HepG2 (cell line): Measurements from ENCODE around the gene CAMTA2. TPM values are rescaled to one million over a fixed set of nuclear protein-coding genes. Genes with fewer than 3 reads are reported as not detected.

Experiments used
- ATAC-seq: fragments of 200-7000 bp; cut with Tn5 transposase; 3 replicates; pipeline ENCODE4 v1.9.1; 2020; ENCODE audit warnings: mild to moderate bottlenecking, moderate library complexity
- BruUV-seq: library from RNA; stranded (reverse); fragments of 400-500 nt; replicated peaks from 2 replicates; lab custom pipeline; 2021; lab: Mats Ljungman, UMichigan
- CTCF ChIA-PET: fragments of 300-600 bp; formaldehyde crosslinking; extraction: SDS; loops from one replicate; lab custom pipeline; 2021; ENCODE audit warnings: low total read pairs, inconsistent platforms, low intra/inter-chr PET ratio; lab: Yijun Ruan, JAX
- POLR2A ChIA-PET: fragments of 350-600 bp; sonication (Branson Sonifier 250); formaldehyde crosslinking; loops from one replicate; lab custom pipeline; 2020; ENCODE audit warnings: antibody characterized with exemption, inconsistent platforms; lab: Yijun Ruan, JAX
- DNase-seq: peaks from one replicate; pipeline ENCODE4 v3.0.0-alpha.2; 2015; ENCODE audit warnings: low spot score
- FAIRE-seq: peaks from 3 replicates; lab custom pipeline; 2011; peaks lifted over from hg19 to GRCh38; lab: Jason Lieb, UNC
- H2AFZ ChIP-seq: one replicate; pipeline ENCODE4 v1.6.1; 2011; ENCODE audit warnings: low read length, inconsistent platforms
- H3K27ac ChIP-seq: fragments of 300-600 bp; 3 replicates; pipeline ENCODE4 v1.8.0; 2011; ENCODE audit warnings: mixed run types, mild to moderate bottlenecking, mixed read lengths, low read length, inconsistent platforms; ENCODE audit not compliant: insufficient read depth; ENCODE audit errors: extremely low read length
- H3K27me3 ChIP-seq, 2 experiments: fragments of 200-600 bp in 1 of 2; 2 replicates in 1 of 2; 3 replicates in 1 of 2; pipeline versions ENCODE4 v1.6.0 to v1.8.0; 2011; ENCODE audit warnings: low read length in 2 of 2, mild to moderate bottlenecking in 2 of 2, moderate library complexity in 2 of 2, inconsistent platforms in 1 of 2; ENCODE audit not compliant: insufficient read depth in 2 of 2, control insufficient read depth in 1 of 2
- H3K36me3 ChIP-seq, 2 experiments: fragments of 200-600 bp in 1 of 2; replicated peaks in 1 of 2; 2 replicates in 1 of 2; 3 replicates in 1 of 2; pipeline versions ENCODE4 v1.5.1 to v1.8.0; 2011; ENCODE audit warnings: low read length in 2 of 2, inconsistent platforms in 1 of 2; ENCODE audit not compliant: insufficient read depth in 2 of 2, control insufficient read depth in 1 of 2
- H3K4me1 ChIP-seq: 2 replicates; pipeline ENCODE4 v1.5.1; 2012; ENCODE audit warnings: low read length, inconsistent platforms; ENCODE audit not compliant: insufficient read depth
- H3K4me2 ChIP-seq: 2 replicates; pipeline ENCODE4 v1.6.0; 2011; ENCODE audit warnings: low read depth, low read length, inconsistent platforms
- H3K4me3 ChIP-seq, 3 experiments: fragments of 200-600 bp in 1 of 3; sonication (generic), shearing (Covaris generic) in 1 of 3; replicated peaks in 1 of 3; 2 replicates each; pipeline ENCODE4 v1.5.1; 2011 to 2016; ENCODE audit warnings: low read length in 3 of 3, inconsistent platforms in 2 of 3, low read depth in 2 of 3, mild to moderate bottlenecking in 2 of 3, control low read depth in 1 of 3, mixed read lengths in 1 of 3; ENCODE audit not compliant: insufficient read depth in 1 of 3
- H3K79me2 ChIP-seq: one replicate; pipeline ENCODE4 v1.6.1; 2011; ENCODE audit warnings: low read length, inconsistent platforms; ENCODE audit not compliant: insufficient read depth
- H3K9ac ChIP-seq: 2 replicates; pipeline ENCODE4 v1.6.0; 2011; ENCODE audit warnings: mild to moderate bottlenecking, low read depth, low read length, inconsistent platforms; ENCODE audit not compliant: insufficient read depth
- H3K9me3 ChIP-seq: 2 replicates; pipeline ENCODE4 v1.5.1; 2012; ENCODE audit warnings: mild to moderate bottlenecking, low read length
- H4K20me1 ChIP-seq: 2 replicates; pipeline ENCODE4 v1.6.0; 2011; ENCODE audit warnings: inconsistent platforms, mild to moderate bottlenecking, low read length, moderate library complexity; ENCODE audit not compliant: insufficient read depth
- ARID2 ChIP-seq: sonication (generic); formaldehyde crosslinking; IDR thresholded peaks from 2 replicates; pipeline ENCODE4 v1.8.1; 2022; ENCODE audit warnings: mild to moderate bottlenecking, missing genetic modification reagents, borderline replicate concordance
- BCL3 ChIP-seq: sonication (generic); formaldehyde crosslinking; IDR thresholded peaks from 2 replicates; pipeline ENCODE4 v1.5.1; 2020; ENCODE audit warnings: mild to moderate bottlenecking, missing genetic modification reagents, moderate library complexity
- FOSL1 ChIP-seq: sonication (generic); formaldehyde crosslinking; IDR thresholded peaks from 2 replicates; pipeline ENCODE4 v1.9.0; 2021; ENCODE audit warnings: missing genetic modification reagents, borderline replicate concordance
- GABPA ChIP-seq, 2 experiments: IDR thresholded peaks; 2 replicates each; pipeline ENCODE4 v1.6.1; 2011 to 2016; ENCODE audit warnings: low read depth in 2 of 2, low read length in 1 of 2, missing biosample characterization in 1 of 2, missing genetic modification characterization in 1 of 2
- JUND ChIP-seq: sonication (generic); formaldehyde crosslinking; IDR thresholded peaks from 2 replicates; pipeline ENCODE4 v1.8.0; 2022; ENCODE audit warnings: mild to moderate bottlenecking, missing genetic modification reagents
- POLR2AphosphoS5 ChIP-seq: IDR thresholded peaks from 2 replicates; pipeline ENCODE4 v1.6.1; 2012; ENCODE audit warnings: low read depth, low read length
- POLR2G ChIP-seq: fragments of 200-400 bp; formaldehyde crosslinking; IDR thresholded peaks from 2 replicates; pipeline ENCODE4 v1.6.1; 2018; ENCODE audit warnings: mild to moderate bottlenecking, low read depth, low read length, moderate library complexity
- SIX4 ChIP-seq: sonication (generic); formaldehyde crosslinking; IDR thresholded peaks from 2 replicates; pipeline ENCODE4 v1.4.0; 2020; ENCODE audit warnings: missing genetic modification reagents
- SOX5 ChIP-seq: IDR thresholded peaks from 2 replicates; pipeline ENCODE4 v1.6.1; 2016; ENCODE audit warnings: borderline replicate concordance
- TGIF2 ChIP-seq: IDR thresholded peaks from 2 replicates; pipeline ENCODE4 v1.6.1; 2016; ENCODE audit warnings: control low read depth, missing compliant biosample characterization
- ZBTB7A ChIP-seq: sonication (generic); formaldehyde crosslinking; IDR thresholded peaks from 2 replicates; pipeline ENCODE4 v1.8.0; 2022; ENCODE audit warnings: mild to moderate bottlenecking, missing genetic modification reagents
- ZC3H4 ChIP-seq: sonication (generic); formaldehyde crosslinking; IDR thresholded peaks from 2 replicates; pipeline ENCODE4 v1.4.0; 2020; ENCODE audit warnings: missing genetic modification reagents, borderline replicate concordance
- ZFY ChIP-seq: sonication (generic); formaldehyde crosslinking; IDR thresholded peaks from 2 replicates; pipeline ENCODE4 v1.4.0; 2020; ENCODE audit warnings: missing genetic modification reagents
- ZNF251 ChIP-seq: sonication (generic); formaldehyde crosslinking; IDR thresholded peaks from 2 replicates; pipeline ENCODE4 v1.9.0; 2021; ENCODE audit warnings: mild to moderate bottlenecking, missing genetic modification reagents
- ZNF329 ChIP-seq: sonication (generic); formaldehyde crosslinking; IDR thresholded peaks from 2 replicates; pipeline ENCODE4 v1.9.0; 2021; ENCODE audit warnings: low read depth, mild to moderate bottlenecking, missing genetic modification reagents
- ZNF629 ChIP-seq: sonication (generic); formaldehyde crosslinking; conservative IDR thresholded peaks from 2 replicates; pipeline ENCODE4 v1.5.0; 2020; ENCODE audit warnings: missing genetic modification reagents
- ZNF652 ChIP-seq: IDR thresholded peaks from 2 replicates; pipeline ENCODE4 v1.6.1; 2016; ENCODE audit warnings: low read depth, borderline replicate concordance
- WGBS: methylation state at CpG from one replicate; pipeline ENCODE4 v1.1.6; 2017; ENCODE audit warnings: low lambda C conversion rate; 5-methylcytosine and 5-hydroxymethylcytosine counted together
- in situ Hi-C: cut with HindIII; loops from 2 replicates; pipeline ENCODE4 v1.10.0; 2017; ENCODE audit warnings: low pct_unique_long_range_greater_than_20kb; ENCODE audit not compliant: extremely low pct_ligation_motif_present
- intact Hi-C: fragments of 100-400 bp; cut with micrococcal nuclease; formaldehyde crosslinking; loops from one replicate; pipeline ENCODE4 v1.10.0; 2022; ENCODE audit not compliant: unreplicated experiment
- polyA plus RNA-seq, 8 experiments: library from polyadenylated mRNA; depleted of rRNA in 3 of 8; stranded (reverse) in 7 of 8; unstranded in 1 of 8; fragments of >200 nt; fragmentation: Illumina TruSeq in 4 of 8; extraction: Trizol in 4 of 8; gene quantifications; 2 replicates each; pipeline versions ENCODE4 v1.2.1 to v1.2.3, GENCODE V29; 2011 to 2016; ENCODE audit warnings: low read depth in 4 of 8, missing spikeins in 1 of 8, mixed read lengths in 1 of 8; ENCODE audit not compliant: insufficient read depth in 1 of 8
- total RNA-seq, 5 experiments: library from RNA; depleted of rRNA; stranded (reverse); fragments of >200 nt; fragmentation: Illumina TruSeq; extraction: Trizol; gene quantifications; 2 replicates each; pipeline ENCODE4 v1.2.3, GENCODE V29; 2016; ENCODE audit warnings: low read depth in 1 of 5
- TF ChIP-seq, protein P1 (sequence below): sonication (generic); formaldehyde crosslinking; IDR thresholded peaks from 2 replicates; pipeline ENCODE4 v1.4.0; 2020; ENCODE audit warnings: missing genetic modification reagents
- TF ChIP-seq, protein P2 (sequence below): sonication (generic); formaldehyde crosslinking; conservative IDR thresholded peaks from 2 replicates; pipeline ENCODE4 v1.8.1; 2023; ENCODE audit warnings: missing genetic modification reagents

CAMTA2 gene
- total and polyA plus RNA-seq, 2 of the 13 experiments (the other 11 are each of a cell fraction or from before 2014, with no cell fraction given), result 4.1 to 7.1 TPM

GRCh38 chr17:4945176-4945943, 42.1 kb downstream of the CAMTA2 start:
- H3K9ac ChIP-seq, result no peak overlapping the region
- FAIRE-seq, result peak; percentile 43
- TF ChIP-seq ZNF329 (CRISPR knock-in tag), result no peak
- TF ChIP-seq FOSL1 (CRISPR knock-in tag), result peak; percentile 71
- TF ChIP-seq, protein P1, sequence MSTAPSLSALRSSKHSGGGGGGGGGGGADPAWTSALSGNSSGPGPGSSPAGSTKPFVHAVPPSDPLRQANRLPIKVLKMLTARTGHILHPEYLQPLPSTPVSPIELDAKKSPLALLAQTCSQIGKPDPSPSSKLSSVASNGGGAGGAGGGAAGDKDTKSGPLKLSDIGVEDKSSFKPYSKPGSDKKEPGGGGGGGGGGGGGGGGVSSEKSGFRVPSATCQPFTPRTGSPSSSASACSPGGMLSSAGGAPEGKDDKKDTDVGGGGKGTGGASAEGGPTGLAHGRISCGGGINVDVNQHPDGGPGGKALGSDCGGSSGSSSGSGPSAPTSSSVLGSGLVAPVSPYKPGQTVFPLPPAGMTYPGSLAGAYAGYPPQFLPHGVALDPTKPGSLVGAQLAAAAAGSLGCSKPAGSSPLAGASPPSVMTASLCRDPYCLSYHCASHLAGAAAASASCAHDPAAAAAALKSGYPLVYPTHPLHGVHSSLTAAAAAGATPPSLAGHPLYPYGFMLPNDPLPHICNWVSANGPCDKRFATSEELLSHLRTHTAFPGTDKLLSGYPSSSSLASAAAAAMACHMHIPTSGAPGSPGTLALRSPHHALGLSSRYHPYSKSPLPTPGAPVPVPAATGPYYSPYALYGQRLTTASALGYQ (CRISPR knock-in tag), result no peak
- 0 out of 2 replicates have a peak, but pooled peaks have one; percentile 49 for TF ChIP-seq ZC3H4
- peak; percentile 88 for TF ChIP-seq ZNF652
- TF ChIP-seq, protein P2, sequence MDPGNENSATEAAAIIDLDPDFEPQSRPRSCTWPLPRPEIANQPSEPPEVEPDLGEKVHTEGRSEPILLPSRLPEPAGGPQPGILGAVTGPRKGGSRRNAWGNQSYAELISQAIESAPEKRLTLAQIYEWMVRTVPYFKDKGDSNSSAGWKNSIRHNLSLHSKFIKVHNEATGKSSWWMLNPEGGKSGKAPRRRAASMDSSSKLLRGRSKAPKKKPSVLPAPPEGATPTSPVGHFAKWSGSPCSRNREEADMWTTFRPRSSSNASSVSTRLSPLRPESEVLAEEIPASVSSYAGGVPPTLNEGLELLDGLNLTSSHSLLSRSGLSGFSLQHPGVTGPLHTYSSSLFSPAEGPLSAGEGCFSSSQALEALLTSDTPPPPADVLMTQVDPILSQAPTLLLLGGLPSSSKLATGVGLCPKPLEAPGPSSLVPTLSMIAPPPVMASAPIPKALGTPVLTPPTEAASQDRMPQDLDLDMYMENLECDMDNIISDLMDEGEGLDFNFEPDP (CRISPR knock-in tag), result no peak
- TF ChIP-seq ARID2 (CRISPR knock-in tag), result peak; percentile 46; the same call in 1 of the 2 replicates
- TF ChIP-seq POLR2AphosphoS5, result peak; percentile 64; the same call in 1 of the 2 replicates
- no peak for TF ChIP-seq ZBTB7A (CRISPR knock-in tag)
- no peak for TF ChIP-seq GABPA (IDR thresholded peaks at IDR 0.05; ENCODE audit: low read depth, low read length)
- peak; percentile 43; the same call in 1 of the 2 replicates for TF ChIP-seq GABPA (CRISPR knock-in tag; IDR thresholded peaks at IDR 0.05; ENCODE audit: low read depth)
- no peak for TF ChIP-seq ZNF251 (CRISPR knock-in tag)
- peak; percentile 44; the same call in 1 of the 2 replicates for TF ChIP-seq ZFY (CRISPR knock-in tag)
- TF ChIP-seq SOX5 (CRISPR knock-in tag), result peak; percentile 20; the same call in 1 of the 2 replicates
- peak; percentile 73; the same call in 1 of the 2 replicates for TF ChIP-seq JUND (CRISPR knock-in tag)
- TF ChIP-seq TGIF2 (CRISPR knock-in tag), result 0 out of 2 replicates have a peak, but pooled peaks have one; percentile 54
- TF ChIP-seq SIX4 (CRISPR knock-in tag), result peak; percentile 11; the same call in 1 of the 2 replicates
- TF ChIP-seq POLR2G, result peak; percentile 53
- no peak; the same call in 1 of the 2 replicates for TF ChIP-seq BCL3 (CRISPR knock-in tag)
- peak; percentile 85 for TF ChIP-seq ZNF629 (CRISPR knock-in tag)

More at GRCh38 chr17:4945176-4945943, 42.1 kb downstream of the CAMTA2 start:
- peaks cover 18 to 37% of the 10 kb centered on the region in 2 experiments for H3K36me3 ChIP-seq
- peak overlapping the region; percentile 38 for H3K27ac ChIP-seq
- no TSS peak for BruUV-seq
- no peaks in the 10 kb centered on the region for H3K9me3 ChIP-seq
- peaks cover 61% of the 10 kb centered on the region for H3K79me2 ChIP-seq
- peaks cover 38% of the 10 kb centered on the region for H3K4me1 ChIP-seq
- peaks cover 33% of the 10 kb centered on the region for H4K20me1 ChIP-seq
- no peak for ATAC-seq
- no peak overlapping the region for H2AFZ ChIP-seq
- DNase-seq, result peak; percentile 59
- H3K4me3 ChIP-seq, result peak overlapping the region in 2 of 3 experiments; percentile 20 to 100; a peak in 2 of 6 replicates
- 71% methylated on average over 7 of the region's 7 CpGs for WGBS
- H3K27me3 ChIP-seq, result no peaks in the 10 kb centered on the region; a peak in 1 of 5 replicates
- CTCF ChIA-PET, result no interaction called here
- POLR2A ChIA-PET, result interaction anchor here (1.2 to 10.0 kb wide), 3 partner anchors 22 to 224 kb away, joined by 3 to 273 read pairs (median 6); partner anchors contain the start of gene SPAG7
- peak overlapping the region; percentile 96; the same call in 1 of the 2 replicates for H3K4me2 ChIP-seq
- in situ Hi-C loops (no loop called here), intact Hi-C loops (no loop called here)
